Rectal smooth muscle tissue (tissue), 1 donor: ENCODE data around the gene RAPSN.

Experiments used
- H3K27ac ChIP-seq: one replicate; pipeline ENCODE4 v1.7.0; 2013; ENCODE audit warnings: low read depth, low read length, inconsistent platforms
- H3K27me3 ChIP-seq: one replicate; pipeline ENCODE4 v1.7.0; 2013; ENCODE audit warnings: low read length; ENCODE audit not compliant: control insufficient read depth, insufficient read depth
- H3K36me3 ChIP-seq: one replicate; pipeline ENCODE4 v1.7.0; 2013; ENCODE audit warnings: low read length; ENCODE audit not compliant: control insufficient read depth, insufficient read depth
- H3K4me1 ChIP-seq: one replicate; pipeline ENCODE4 v1.7.0; 2013; ENCODE audit warnings: low read length; ENCODE audit not compliant: control insufficient read depth, insufficient read depth
- H3K4me3 ChIP-seq: one replicate; pipeline ENCODE4 v1.7.0; 2013; ENCODE audit warnings: low read length
- H3K9ac ChIP-seq: one replicate; pipeline ENCODE4 v1.7.0; 2013; ENCODE audit warnings: low read length

Gene RAPSN

GRCh38 chr11:47418454-47419259, 30.3 kb downstream of the RAPSN start:
- Histone ChIP-seq H3K4me1 (peaks cover 12% of the 10 kb centered on the region), H3K27me3 (no peaks in the 10 kb centered on the region), H3K9ac (no peak overlapping the region), H3K27ac (no peak overlapping the region), H3K36me3 (peaks cover 44% of the 10 kb centered on the region), H3K4me3 (no peak overlapping the region)

GRCh38 chr11:47417712-47418111, 31.2 kb downstream of the RAPSN start:
- H3K27ac ChIP-seq, result no peak overlapping the region
- no peak overlapping the region for H3K4me3 ChIP-seq
- no peaks in the 10 kb centered on the region for H3K27me3 ChIP-seq
- no peak overlapping the region for H3K9ac ChIP-seq
- H3K36me3 ChIP-seq, result peaks cover 39% of the 10 kb centered on the region
- peaks cover 12% of the 10 kb centered on the region for H3K4me1 ChIP-seq

DNA sequence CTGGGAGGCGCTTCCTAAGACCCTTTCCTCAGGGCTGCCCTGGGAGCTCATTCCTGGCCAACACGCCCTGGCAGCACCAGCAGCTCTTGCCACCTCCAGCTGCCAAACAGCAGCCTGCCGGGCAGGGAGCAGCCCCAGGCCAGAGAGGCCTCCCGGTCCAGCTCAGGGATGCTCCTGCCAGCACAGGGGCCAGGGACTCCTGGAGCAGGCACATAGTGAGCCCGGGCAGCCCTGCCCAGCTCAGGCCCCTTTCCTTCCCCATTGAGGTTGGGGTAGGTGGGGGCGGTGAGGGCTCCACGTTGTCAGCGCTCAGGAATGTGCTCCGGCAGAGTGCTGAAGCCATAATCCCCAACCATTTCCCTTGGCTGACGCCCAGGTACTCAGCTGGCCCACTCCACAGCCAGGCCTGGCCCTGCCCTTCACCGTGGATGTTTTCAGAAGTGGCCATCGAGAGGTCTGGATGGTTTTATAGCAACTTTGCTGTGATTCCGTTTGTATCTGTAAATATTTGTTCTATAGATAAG, 32.9 kb downstream of the RAPSN start:
- Histone ChIP-seq H3K36me3 (peaks cover 35% of the 10 kb centered on the region), H3K4me3 (peak overlapping the region; percentile 12), H3K4me1 (peaks cover 12% of the 10 kb centered on the region), H3K9ac (no peak overlapping the region), H3K27me3 (no peaks in the 10 kb centered on the region), H3K27ac (peak overlapping the region; percentile 87)

DNA sequence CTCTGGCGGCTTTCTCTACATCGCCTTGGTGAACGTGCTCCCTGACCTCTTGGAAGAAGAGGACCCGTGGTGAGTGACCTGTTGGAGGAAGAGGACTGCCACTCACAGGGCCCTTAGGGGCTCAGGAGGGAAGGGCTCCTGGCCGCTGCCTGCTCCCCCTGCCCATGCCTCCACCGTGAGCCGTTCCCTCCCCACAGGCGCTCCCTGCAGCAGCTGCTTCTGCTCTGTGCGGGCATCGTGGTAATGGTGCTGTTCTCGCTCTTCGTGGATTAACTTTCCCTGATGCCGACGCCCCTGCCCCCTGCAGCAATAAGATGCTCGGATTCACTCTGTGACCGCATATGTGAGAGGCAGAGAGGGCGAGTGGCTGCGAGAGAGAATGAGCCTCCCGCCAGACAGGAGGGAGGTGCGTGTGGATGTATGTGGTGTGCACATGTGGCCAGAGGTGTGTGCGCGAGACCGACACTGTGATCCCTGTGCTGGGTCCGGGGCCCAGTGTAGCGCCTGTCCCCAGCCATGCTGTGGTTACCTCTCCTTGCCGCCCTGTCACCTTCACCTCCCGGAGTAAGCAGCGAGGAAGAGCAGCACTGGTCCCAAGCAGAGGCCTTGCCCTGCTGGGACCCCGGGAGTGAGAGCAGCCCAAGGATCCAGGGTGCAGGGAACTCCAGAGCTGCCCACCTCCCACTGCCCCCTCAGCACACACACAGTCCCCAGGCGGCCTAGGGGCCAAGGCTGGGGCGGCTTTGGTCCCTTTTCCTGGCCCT, 33.7 kb downstream of the RAPSN start:
- peak overlapping the region; percentile 87 for H3K27ac ChIP-seq
- H3K4me1 ChIP-seq, result peaks cover 12% of the 10 kb centered on the region
- peaks cover 31% of the 10 kb centered on the region for H3K36me3 ChIP-seq
- H3K9ac ChIP-seq, result no peak overlapping the region
- no peak overlapping the region for H3K4me3 ChIP-seq
- no peaks in the 10 kb centered on the region for H3K27me3 ChIP-seq

- H3K9ac ChIP-seq, result no peak overlapping the region
- peaks cover 16% of the 10 kb centered on the region for H3K4me1 ChIP-seq
- H3K27ac ChIP-seq, result no peak overlapping the region
- no peak overlapping the region for H3K4me3 ChIP-seq
- H3K36me3 ChIP-seq, result peaks cover 25% of the 10 kb centered on the region
- no peaks in the 10 kb centered on the region for H3K27me3 ChIP-seq
Measured at GRCh38 chr11:47414685-47415070, 34.3 kb downstream of the RAPSN start.

DNA sequence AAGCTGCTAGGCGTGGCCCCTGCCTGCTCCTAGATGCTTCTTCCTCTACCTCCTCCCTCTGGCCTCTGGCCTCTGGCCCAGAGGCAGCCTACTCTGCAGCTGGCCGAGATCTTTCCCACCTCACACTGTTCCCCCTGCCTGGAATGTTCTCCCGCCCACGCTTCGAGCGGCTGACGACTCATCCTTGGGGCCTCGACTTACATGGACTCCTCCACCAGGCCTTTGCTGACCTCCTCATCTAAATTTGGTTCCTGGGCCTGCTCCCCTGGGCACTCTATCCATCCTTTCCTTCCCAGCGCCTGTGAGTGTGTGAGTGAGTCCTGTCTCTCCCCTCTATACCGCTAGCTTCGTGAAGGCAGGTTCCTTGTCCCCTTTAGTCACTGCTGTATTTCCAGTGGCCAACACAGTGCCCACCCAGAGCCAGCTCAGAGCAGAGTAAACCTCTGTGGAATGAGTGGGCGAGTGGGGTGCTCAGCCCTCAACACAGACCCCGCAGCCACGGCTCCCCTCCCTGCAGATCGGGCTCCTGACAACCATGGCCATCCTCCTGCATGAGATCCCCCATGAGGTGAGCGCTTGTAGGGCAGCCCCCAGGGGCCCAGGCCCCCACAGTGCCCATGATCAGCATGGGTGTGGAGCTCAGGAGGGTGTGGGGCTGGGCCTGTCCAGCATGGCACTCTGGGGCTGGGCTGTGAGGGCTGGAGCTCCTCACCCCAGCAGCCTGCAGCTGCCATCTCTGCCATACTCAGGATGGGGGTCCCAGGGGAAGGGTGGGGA, 34.8 kb downstream of the RAPSN start:
- H3K27me3 ChIP-seq, result no peaks in the 10 kb centered on the region
- H3K4me3 ChIP-seq, result no peak overlapping the region
- H3K9ac ChIP-seq, result no peak overlapping the region
- H3K4me1 ChIP-seq, result peaks cover 22% of the 10 kb centered on the region
- H3K36me3 ChIP-seq, result peaks cover 21% of the 10 kb centered on the region
- H3K27ac ChIP-seq, result peak overlapping the region; percentile 28

GRCh38 chr11:47413351-47413750, 35.6 kb downstream of the RAPSN start:
- H3K36me3 ChIP-seq, result peaks cover 14% of the 10 kb centered on the region
- no peak overlapping the region for H3K4me3 ChIP-seq
- peaks cover 23% of the 10 kb centered on the region for H3K4me1 ChIP-seq
- H3K27me3 ChIP-seq, result no peaks in the 10 kb centered on the region
- no peak overlapping the region for H3K9ac ChIP-seq
- H3K27ac ChIP-seq, result no peak overlapping the region

DNA sequence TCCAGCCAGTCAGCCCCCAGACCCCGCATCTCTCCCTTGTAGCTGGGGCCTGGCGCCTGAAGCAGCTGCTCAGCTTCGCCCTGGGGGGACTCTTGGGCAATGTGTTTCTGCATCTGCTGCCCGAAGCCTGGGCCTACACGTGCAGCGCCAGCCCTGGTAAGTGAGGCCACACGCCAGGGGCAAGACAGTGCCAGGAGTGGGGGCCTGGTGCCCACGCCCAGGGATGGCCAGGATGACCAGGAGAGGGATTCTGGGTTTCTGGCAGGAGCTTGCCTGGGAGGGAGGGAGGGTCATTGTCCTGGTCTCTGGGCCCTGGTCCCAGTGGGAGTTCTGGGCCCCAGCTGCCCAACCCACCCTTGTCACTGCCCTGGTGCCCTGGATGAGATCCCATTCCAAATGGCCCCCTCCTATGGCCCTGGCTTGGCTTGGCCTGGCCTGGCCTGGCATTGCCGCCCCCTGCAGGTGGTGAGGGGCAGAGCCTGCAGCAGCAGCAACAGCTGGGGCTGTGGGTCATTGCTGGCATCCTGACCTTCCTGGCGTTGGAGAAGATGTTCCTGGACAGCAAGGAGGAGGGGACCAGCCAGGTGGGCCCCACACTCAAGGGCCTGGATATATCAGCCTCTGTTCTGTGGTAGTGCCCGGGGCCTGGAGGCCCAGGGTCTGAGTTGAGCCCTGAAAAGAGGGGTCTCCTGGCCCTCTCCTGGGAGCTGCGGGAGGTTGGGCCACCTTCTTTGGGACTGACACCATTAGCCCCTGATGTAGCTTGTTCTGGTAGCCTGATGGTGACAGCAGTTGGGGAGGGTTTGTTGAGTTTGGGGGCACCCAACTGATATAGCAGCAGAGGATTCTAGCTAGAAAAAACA, 36.8 kb downstream of the RAPSN start:
- Histone ChIP-seq H3K9ac (no peak overlapping the region), H3K27ac (no peak overlapping the region), H3K27me3 (no peaks in the 10 kb centered on the region), H3K4me3 (no peak overlapping the region), H3K36me3 (peaks cover 8% of the 10 kb centered on the region), H3K4me1 (peaks cover 29% of the 10 kb centered on the region)

- H3K27ac ChIP-seq, result no peak overlapping the region
- peaks cover 8% of the 10 kb centered on the region for H3K36me3 ChIP-seq
- peaks cover 20% of the 10 kb centered on the region for H3K4me1 ChIP-seq
- H3K27me3 ChIP-seq, result no peaks in the 10 kb centered on the region
- no peak overlapping the region for H3K9ac ChIP-seq
- no peak overlapping the region for H3K4me3 ChIP-seq
Measured at GRCh38 chr11:47410370-47411264, 38.3 kb downstream of the RAPSN start.

DNA sequence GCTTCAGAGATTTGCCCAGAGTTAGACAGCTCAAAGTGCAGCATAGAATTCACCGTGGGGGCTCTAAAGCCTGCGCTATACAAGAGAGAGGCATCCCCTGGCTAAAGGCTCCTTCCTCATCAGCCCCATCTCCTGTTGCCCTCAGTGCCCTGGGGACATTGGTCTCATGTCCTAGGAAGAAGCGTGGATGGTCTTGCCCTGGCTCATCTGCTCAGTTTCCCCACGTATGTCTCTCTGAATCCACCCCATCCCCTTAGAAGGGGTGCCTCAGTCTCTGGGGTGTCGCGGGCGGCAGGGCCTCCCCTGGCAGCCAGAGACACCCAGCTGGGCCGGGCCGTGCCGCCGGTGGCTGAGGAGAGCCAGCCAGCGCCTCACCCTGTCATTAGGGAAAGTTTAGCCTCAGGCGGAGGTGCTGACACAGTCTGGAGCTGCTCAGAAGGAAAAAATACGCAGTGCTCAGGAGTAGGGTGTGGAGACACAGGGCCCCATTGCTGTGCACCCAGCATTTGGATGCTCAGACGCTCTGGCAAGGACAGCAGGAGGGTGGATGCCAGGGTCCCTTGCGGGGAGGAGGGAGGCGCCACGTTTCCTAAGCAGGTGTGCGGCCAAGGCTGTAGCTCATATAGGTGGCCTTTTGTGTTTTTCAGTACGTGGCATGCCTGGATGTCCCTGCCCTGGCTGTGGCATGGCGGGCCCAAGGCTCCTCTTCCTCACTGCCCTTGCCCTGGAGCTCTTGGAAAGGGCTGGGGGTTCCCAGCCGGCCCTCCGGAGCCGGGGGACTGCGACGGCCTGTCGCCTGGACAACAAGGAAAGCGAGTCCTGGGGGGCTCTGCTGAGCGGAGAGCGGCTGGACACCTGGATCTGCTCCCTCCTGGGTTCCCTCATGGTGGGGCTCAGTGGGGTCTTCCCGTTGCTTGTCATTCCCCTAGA, 39.2 kb downstream of the RAPSN start:
- peak overlapping the region; percentile 84 for H3K4me3 ChIP-seq
- H3K36me3 ChIP-seq, result peaks cover 8% of the 10 kb centered on the region
- peaks cover 17% of the 10 kb centered on the region for H3K4me1 ChIP-seq
- H3K27ac ChIP-seq, result peak overlapping the region; percentile 86
- peak overlapping the region; percentile 14 for H3K9ac ChIP-seq
- no peaks in the 10 kb centered on the region for H3K27me3 ChIP-seq
